H9 (cell line): ENCODE results near the gene CLEC11A. TPM values are rescaled to one million over a fixed set of nuclear protein-coding genes. Genes with fewer than 3 reads are reported as not detected.

ENCODE experiments used
- DNase-seq: peaks from one replicate; pipeline ENCODE4 v3.0.0-alpha.2; 2017
- H2AFZ ChIP-seq: one replicate; pipeline ENCODE4 v1.6.1; 2013; ENCODE audit warnings: mild to moderate bottlenecking, low read length, control low read depth, moderate library complexity
- H2AK5ac ChIP-seq: 2 replicates; pipeline ENCODE4 v1.6.1; 2013; ENCODE audit warnings: low read length, control low read depth, mixed read lengths; ENCODE audit not compliant: insufficient read length
- H2BK120ac ChIP-seq: one replicate; pipeline ENCODE4 v1.6.1; 2013; ENCODE audit warnings: low read depth, mild to moderate bottlenecking, low read length, control low read depth, inconsistent platforms; ENCODE audit not compliant: poor library complexity, severe bottlenecking
- H2BK12ac ChIP-seq: 2 replicates; pipeline ENCODE4 v1.6.1; 2013; ENCODE audit warnings: low read length, control low read depth, mixed read lengths, low read depth; ENCODE audit not compliant: insufficient read length
- H2BK15ac ChIP-seq: 2 replicates; pipeline ENCODE4 v1.6.1; 2013; ENCODE audit warnings: low read depth, low read length, control low read depth
- H2BK20ac ChIP-seq: one replicate; pipeline ENCODE4 v1.6.1; 2013; ENCODE audit warnings: low read depth, mild to moderate bottlenecking, low read length, control low read depth, inconsistent platforms; ENCODE audit not compliant: poor library complexity, severe bottlenecking
- H2BK5ac ChIP-seq: 2 replicates; pipeline ENCODE4 v1.6.1; 2013; ENCODE audit warnings: low read length, control low read depth, mixed read lengths; ENCODE audit not compliant: insufficient read length
- H3K14ac ChIP-seq: 2 replicates; pipeline ENCODE4 v1.6.1; 2013; ENCODE audit warnings: low read length, control low read depth; ENCODE audit not compliant: insufficient read depth
- H3K18ac ChIP-seq: 2 replicates; pipeline ENCODE4 v1.6.1; 2013; ENCODE audit warnings: low read depth, mild to moderate bottlenecking, mixed read lengths, low read length, control low read depth; ENCODE audit not compliant: insufficient read length
- H3K23ac ChIP-seq: 2 replicates; pipeline ENCODE4 v1.6.1; 2013; ENCODE audit warnings: low read length, control low read depth, mixed read lengths, low read depth; ENCODE audit not compliant: insufficient read length
- H3K23me2 ChIP-seq: 2 replicates; pipeline ENCODE4 v1.6.1; 2013; ENCODE audit warnings: low read depth, mild to moderate bottlenecking, mixed read lengths, low read length, control low read depth; ENCODE audit not compliant: insufficient read length, poor library complexity, severe bottlenecking
- H3K27ac ChIP-seq: 2 replicates; pipeline ENCODE4 v1.5.1; 2013; ENCODE audit warnings: low read length, control low read depth, mixed read lengths, low read depth; ENCODE audit not compliant: insufficient read length
- H3K27me3 ChIP-seq: 2 replicates; pipeline ENCODE4 v1.6.1; 2013; ENCODE audit warnings: low read length, control low read depth, inconsistent platforms; ENCODE audit not compliant: insufficient read depth
- H3K4ac ChIP-seq: 2 replicates; pipeline ENCODE4 v1.6.1; 2013; ENCODE audit warnings: low read depth, mild to moderate bottlenecking, control low read depth, inconsistent platforms, low read length, moderate library complexity
- H3K4me1 ChIP-seq: 2 replicates; pipeline ENCODE4 v1.6.1; 2013; ENCODE audit warnings: low read length, control low read depth, inconsistent platforms; ENCODE audit not compliant: insufficient read depth
- H3K4me2 ChIP-seq: 2 replicates; pipeline ENCODE4 v1.6.1; 2013; ENCODE audit warnings: low read length, control low read depth, mixed read lengths; ENCODE audit not compliant: insufficient read length, insufficient read depth
- H3K56ac ChIP-seq: 2 replicates; pipeline ENCODE4 v1.6.1; 2013; ENCODE audit warnings: low read depth, mild to moderate bottlenecking, mixed read lengths, low read length, control low read depth; ENCODE audit not compliant: insufficient read length
- H3K79me1 ChIP-seq: 2 replicates; pipeline ENCODE4 v1.6.1; 2013; ENCODE audit warnings: low read depth, mild to moderate bottlenecking, moderate library complexity, low read length, control low read depth, inconsistent platforms; ENCODE audit not compliant: insufficient read depth, poor library complexity, severe bottlenecking
- H3K79me2 ChIP-seq: 2 replicates; pipeline ENCODE4 v1.6.1; 2013; ENCODE audit warnings: low read length, control low read depth, inconsistent platforms; ENCODE audit not compliant: insufficient read depth
- H3K9ac ChIP-seq: 2 replicates; pipeline ENCODE4 v1.6.1; 2013; ENCODE audit warnings: low read length, control low read depth, mixed read lengths; ENCODE audit not compliant: insufficient read length; ENCODE audit errors: extremely low read depth
- H3K9me3 ChIP-seq: one replicate; pipeline ENCODE4 v1.6.1; 2013; ENCODE audit warnings: low read depth, low read length, inconsistent platforms; ENCODE audit not compliant: control insufficient read depth
- H3T11ph ChIP-seq: one replicate; pipeline ENCODE4 v1.6.1; 2013; ENCODE audit warnings: mild to moderate bottlenecking, low read length, control low read depth, inconsistent platforms
- H4K20me1 ChIP-seq: one replicate; pipeline ENCODE4 v1.6.1; 2013; ENCODE audit not compliant: control insufficient read depth, insufficient read length, insufficient read depth
- H4K5ac ChIP-seq: 2 replicates; pipeline ENCODE4 v1.6.1; 2013; ENCODE audit warnings: low read depth, mild to moderate bottlenecking, mixed read lengths, low read length, control low read depth; ENCODE audit not compliant: insufficient read length
- H4K8ac ChIP-seq: replicated peaks from 2 replicates; pipeline ENCODE4 v1.6.1; 2013; ENCODE audit warnings: low read length, control low read depth, mixed read lengths, low read depth; ENCODE audit not compliant: insufficient read length
- H4K91ac ChIP-seq: 2 replicates; pipeline ENCODE4 v1.6.1; 2013; ENCODE audit warnings: low read depth, mild to moderate bottlenecking, moderate library complexity, mixed read lengths, low read length, control low read depth; ENCODE audit not compliant: insufficient read length
- H3K27ac Mint-ChIP-seq, 3 experiments: 2 replicates in 2 of 3; 3 replicates in 1 of 3; pipeline ENCODE4 v1.8.0; 2020 to 2021; ENCODE audit warnings: mixed read lengths in 3 of 3, mild to moderate bottlenecking in 1 of 3, moderate library complexity in 1 of 3
- H3K27me3 Mint-ChIP-seq: 2 replicates; pipeline ENCODE4 v1.8.0; 2021; ENCODE audit warnings: low read depth, mild to moderate bottlenecking, moderate library complexity, mixed read lengths
- H3K36me3 Mint-ChIP-seq, 3 experiments: 2 replicates in 2 of 3; 3 replicates in 1 of 3; pipeline ENCODE4 v1.8.0; 2020 to 2021; ENCODE audit warnings: low read depth in 3 of 3, mixed read lengths in 3 of 3; ENCODE audit not compliant: insufficient read depth in 1 of 3
- H3K4me1 Mint-ChIP-seq, 2 experiments: 2 replicates each; pipeline ENCODE4 v1.8.0; 2020; ENCODE audit warnings: mixed read lengths in 2 of 2
- H3K4me3 Mint-ChIP-seq, 2 experiments: 2 replicates in 1 of 2; 3 replicates in 1 of 2; pipeline ENCODE4 v1.8.0; 2020 to 2021; ENCODE audit warnings: mild to moderate bottlenecking in 2 of 2, mixed read lengths in 2 of 2, moderate library complexity in 1 of 2
- H3K9me3 Mint-ChIP-seq, 2 experiments: 2 replicates in 1 of 2; 3 replicates in 1 of 2; pipeline ENCODE4 v1.8.0; 2020; ENCODE audit warnings: mild to moderate bottlenecking in 2 of 2, mixed read lengths in 2 of 2, moderate library complexity in 1 of 2
- WGBS: extraction: QIAGEN DNeasy Blood & Tissue Kit; methylation state at CpG from one replicate; pipeline ENCODE4 v1.1.7; 2013; ENCODE audit warnings: missing lambda C conversion rate, low lambda C conversion rate, mixed read lengths; ENCODE audit not compliant: insufficient read length; ENCODE audit errors: extremely low coverage; 5-methylcytosine and 5-hydroxymethylcytosine counted together
- total RNA-seq: library from RNA; stranded (reverse); gene quantifications from 2 replicates; pipeline ENCODE4 v1.2.1, GENCODE V29; 2021
- TF ChIP-seq, protein P1 (sequence below): fragments of 200-600 bp; sonication (generic); conservative IDR thresholded peaks from 3 replicates; pipeline ENCODE4 v1.8.0; 2021; ENCODE audit warnings: antibody characterized with exemption, mild to moderate bottlenecking

Gene CLEC11A
- total RNA-seq, 1 experiment from 2014 or later: 3.9 TPM

DNA sequence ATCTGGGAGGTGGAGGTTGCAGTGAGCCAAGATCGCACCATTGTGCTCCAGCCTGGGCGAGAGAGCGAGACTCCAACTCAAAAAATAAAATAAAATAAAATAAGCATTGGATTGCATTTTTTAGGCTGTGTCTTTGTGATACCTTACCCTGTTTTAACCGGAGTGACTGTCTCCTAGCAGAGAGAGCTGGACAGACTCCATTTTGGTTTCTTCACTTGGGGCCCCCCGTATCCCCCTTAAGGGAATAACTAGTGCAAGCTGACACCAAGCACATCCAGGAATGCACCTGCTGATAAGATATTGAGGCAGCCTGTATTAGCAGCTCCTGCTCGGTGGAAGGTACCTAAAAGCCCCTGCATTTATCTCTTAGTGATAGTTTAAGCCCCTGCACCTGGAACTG lies 26.3 kb downstream of the CLEC11A start:
- Histone ChIP-seq H2BK120ac (no peak overlapping the region), H2AK5ac (no peak overlapping the region), H4K8ac (no peak overlapping the region), H3K56ac (no peak overlapping the region), H2BK5ac (no peak overlapping the region), H3K4me1 (no peaks in the 10 kb centered on the region), H2BK15ac (no peak overlapping the region), H3K4me2 (no peak overlapping the region), H3K9me3 (no peaks in the 10 kb centered on the region), H3K79me1 (no peaks in the 10 kb centered on the region), H3K23ac (no peak overlapping the region), H3K4ac (no peak overlapping the region), H4K91ac (no peak overlapping the region), H3K27ac (no peak overlapping the region), H2BK20ac (no peak overlapping the region), H3T11ph (no peak overlapping the region), H4K20me1 (no peaks in the 10 kb centered on the region), H3K18ac (no peak overlapping the region), H3K9ac (no peak overlapping the region), H3K79me2 (no peaks in the 10 kb centered on the region), H2BK12ac (no peak overlapping the region), H3K14ac (no peak overlapping the region), H3K27me3 (no peaks in the 10 kb centered on the region), H3K23me2 (no peaks in the 10 kb centered on the region), H2AFZ (no peak overlapping the region), H4K5ac (no peak overlapping the region)
- TF ChIP-seq, protein P1, sequence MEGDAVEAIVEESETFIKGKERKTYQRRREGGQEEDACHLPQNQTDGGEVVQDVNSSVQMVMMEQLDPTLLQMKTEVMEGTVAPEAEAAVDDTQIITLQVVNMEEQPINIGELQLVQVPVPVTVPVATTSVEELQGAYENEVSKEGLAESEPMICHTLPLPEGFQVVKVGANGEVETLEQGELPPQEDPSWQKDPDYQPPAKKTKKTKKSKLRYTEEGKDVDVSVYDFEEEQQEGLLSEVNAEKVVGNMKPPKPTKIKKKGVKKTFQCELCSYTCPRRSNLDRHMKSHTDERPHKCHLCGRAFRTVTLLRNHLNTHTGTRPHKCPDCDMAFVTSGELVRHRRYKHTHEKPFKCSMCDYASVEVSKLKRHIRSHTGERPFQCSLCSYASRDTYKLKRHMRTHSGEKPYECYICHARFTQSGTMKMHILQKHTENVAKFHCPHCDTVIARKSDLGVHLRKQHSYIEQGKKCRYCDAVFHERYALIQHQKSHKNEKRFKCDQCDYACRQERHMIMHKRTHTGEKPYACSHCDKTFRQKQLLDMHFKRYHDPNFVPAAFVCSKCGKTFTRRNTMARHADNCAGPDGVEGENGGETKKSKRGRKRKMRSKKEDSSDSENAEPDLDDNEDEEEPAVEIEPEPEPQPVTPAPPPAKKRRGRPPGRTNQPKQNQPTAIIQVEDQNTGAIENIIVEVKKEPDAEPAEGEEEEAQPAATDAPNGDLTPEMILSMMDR: no peak
- no peak for DNase-seq
- no peaks in the 10 kb centered on the region for H3K4me1 Mint-ChIP-seq
- peaks cover 14% of the 10 kb centered on the region for H3K27me3 Mint-ChIP-seq
- no peak overlapping the region for H3K4me3 Mint-ChIP-seq
- no peaks in the 10 kb centered on the region for H3K36me3 Mint-ChIP-seq
- no CpG with 5 or more reads among the region's 6 CpGs for WGBS
- no peaks in the 10 kb centered on the region; a peak in 1 of 5 replicates for H3K9me3 Mint-ChIP-seq
- no peak overlapping the region for H3K27ac Mint-ChIP-seq
